Activated T-cell treated with anti-CD3 and anti-CD28 coated beads, Interleukin-2, amount 50 U/mL, for 72 hours (primary cell): Measurements from ENCODE around the gene SFI1. TPM values are rescaled to one million over a fixed set of nuclear protein-coding genes. Genes with fewer than 3 reads are reported as not detected.
A peak's percentile ranks its signal among the peaks of the same experiment; 100 is the strongest.
"Not testable (repeated sequence)": the region's sequence is repeated elsewhere in the genome, so short reads cannot be mapped to it uniquely, and the experiment has no call there.

ENCODE experiments used
- ATAC-seq, 2 donors: fragments of 150-1000 bp; cut with Tn5 transposase; replicated peaks in 1 of 2; 2 replicates each; pipeline ENCODE4 v1.10.0; 2021; ENCODE audit warnings: moderate library complexity in 2 of 2, mild to moderate bottlenecking in 1 of 2
- DNase-seq, 2 donors: peaks; one replicate each; pipeline ENCODE4 v3.0.0; 2021 to 2022; ENCODE audit warnings: mixed read lengths in 1 of 2
- H3K27ac Mint-ChIP-seq: one replicate; pipeline ENCODE4 v1.8.0; 2022; ENCODE audit warnings: mild to moderate bottlenecking, moderate library complexity, mixed read lengths
- H3K27me3 Mint-ChIP-seq: one replicate; pipeline ENCODE4 v1.8.0; 2022; ENCODE audit warnings: low read depth, mixed read lengths
- H3K36me3 Mint-ChIP-seq, 2 donors: one replicate each; pipeline ENCODE4 v1.8.0; 2022; ENCODE audit warnings: mixed read lengths in 2 of 2, mild to moderate bottlenecking in 1 of 2; ENCODE audit not compliant: insufficient read depth in 2 of 2
- H3K4me1 Mint-ChIP-seq: one replicate; pipeline ENCODE4 v1.8.0; 2022; ENCODE audit warnings: low read depth, mixed read lengths
- H3K4me3 Mint-ChIP-seq, 2 donors: one replicate each; pipeline ENCODE4 v1.8.0; 2022; ENCODE audit warnings: mild to moderate bottlenecking in 2 of 2, mixed read lengths in 2 of 2, moderate library complexity in 2 of 2
- H3K9me3 Mint-ChIP-seq, 2 donors: one replicate each; pipeline ENCODE4 v1.8.0; 2022; ENCODE audit warnings: mixed read lengths in 2 of 2
- total RNA-seq, 2 donors: library from RNA; stranded (reverse); gene quantifications; one replicate each; pipeline ENCODE4 v1.2.3, GENCODE V29; 2022

SFI1 gene
- total RNA-seq, 2 donors from 2014 or later = 285 to 342 TPM

GRCh38 chr22:31586137-31586920 lies 90.0 kb downstream of the SFI1 start:
- peak overlapping the region; percentile 64 for H3K27ac Mint-ChIP-seq
- peaks cover 56% of the 10 kb centered on the region for H3K4me1 Mint-ChIP-seq
- H3K36me3 Mint-ChIP-seq = peaks cover 17 to 49% of the 10 kb centered on the region in 2 donors
- H3K27me3 Mint-ChIP-seq = no peaks in the 10 kb centered on the region
- peak overlapping the region in 1 of 2 donors; percentile 33 for H3K4me3 Mint-ChIP-seq
- DNase-seq (no peak), ATAC-seq (no peak)
- no peaks in the 10 kb centered on the region for H3K9me3 Mint-ChIP-seq

- Mint-ChIP-seq H3K36me3 (peaks cover 14 to 39% of the 10 kb centered on the region in 2 donors), H3K9me3 (no peaks in the 10 kb centered on the region), H3K4me3 (no peak overlapping the region), H3K27ac (peak overlapping the region; percentile 35), H3K27me3 (no peaks in the 10 kb centered on the region), H3K4me1 (peaks cover 30% of the 10 kb centered on the region)
- DNase-seq = no peak
- no peak for ATAC-seq
Measured at GRCh38 chr22:31588970-31589675, 92.8 kb downstream of the SFI1 start.

- not testable (repeated sequence) for H3K9me3 Mint-ChIP-seq, H3K27me3 Mint-ChIP-seq, DNase-seq, H3K27ac Mint-ChIP-seq, H3K4me3 Mint-ChIP-seq
- peak in 1 of 2 donors; percentile 54 for ATAC-seq
- peaks cover 20% of the 10 kb centered on the region for H3K4me1 Mint-ChIP-seq
- H3K36me3 Mint-ChIP-seq = peaks cover 12 to 29% of the 10 kb centered on the region in 2 donors
Measured at GRCh38 chr22:31590161-31590560, 93.8 kb downstream of the SFI1 start.

- no peak overlapping the region for H3K27ac Mint-ChIP-seq
- H3K4me3 Mint-ChIP-seq = no peak overlapping the region
Measured at GRCh38 chr22:31595271-31595670, 98.9 kb downstream of the SFI1 start.

GRCh38 chr22:31602259-31602952 lies 106.1 kb downstream of the SFI1 start:
- H3K4me1 Mint-ChIP-seq = no peaks in the 10 kb centered on the region
- no peaks in the 10 kb centered on the region for H3K27me3 Mint-ChIP-seq
- DNase-seq (no peak), ATAC-seq (no peak)
- H3K9me3 Mint-ChIP-seq = no peaks in the 10 kb centered on the region
- H3K4me3 Mint-ChIP-seq = no peak overlapping the region
- peaks cover 11 to 29% of the 10 kb centered on the region in 2 donors for H3K36me3 Mint-ChIP-seq
- peak overlapping the region; percentile 57 for H3K27ac Mint-ChIP-seq

More at GRCh38 chr22:31595271-31595670, 98.9 kb downstream of the SFI1 start:
- H3K27me3 Mint-ChIP-seq = no peaks in the 10 kb centered on the region
- H3K4me1 Mint-ChIP-seq = no peaks in the 10 kb centered on the region
- no peaks in the 10 kb centered on the region for H3K9me3 Mint-ChIP-seq
- DNase-seq (no peak), ATAC-seq (no peak)
- peaks cover 2 to 5% of the 10 kb centered on the region in 2 donors for H3K36me3 Mint-ChIP-seq

- no peak overlapping the region for H3K4me3 Mint-ChIP-seq
- no peak for ATAC-seq
- H3K36me3 Mint-ChIP-seq = peaks cover 11 to 30% of the 10 kb centered on the region in 2 donors
- H3K9me3 Mint-ChIP-seq = no peaks in the 10 kb centered on the region
- H3K4me1 Mint-ChIP-seq = no peaks in the 10 kb centered on the region
- no peaks in the 10 kb centered on the region for H3K27me3 Mint-ChIP-seq
- no peak for DNase-seq
- H3K27ac Mint-ChIP-seq = peak overlapping the region; percentile 57
Measured at GRCh38 chr22:31603081-31603525, 106.8 kb downstream of the SFI1 start.

- peaks cover 11 to 30% of the 10 kb centered on the region in 2 donors for H3K36me3 Mint-ChIP-seq
- no peaks in the 10 kb centered on the region for H3K27me3 Mint-ChIP-seq
- H3K27ac Mint-ChIP-seq = no peak overlapping the region
Measured at GRCh38 chr22:31603574-31603973, 107.2 kb downstream of the SFI1 start.

GRCh38 chr22:31604137-31604705 lies 107.9 kb downstream of the SFI1 start:
- H3K9me3 Mint-ChIP-seq = no peaks in the 10 kb centered on the region
- peak overlapping the region; percentile 17 for H3K27ac Mint-ChIP-seq
- no peak overlapping the region for H3K4me3 Mint-ChIP-seq
- no peak for DNase-seq
- ATAC-seq = no peak
- no peaks in the 10 kb centered on the region for H3K27me3 Mint-ChIP-seq
- H3K4me1 Mint-ChIP-seq = no peaks in the 10 kb centered on the region
- peaks cover 11 to 30% of the 10 kb centered on the region in 2 donors for H3K36me3 Mint-ChIP-seq

More at GRCh38 chr22:31603574-31603973, 107.2 kb downstream of the SFI1 start:
- no peak for DNase-seq
- Mint-ChIP-seq H3K4me1 (no peaks in the 10 kb centered on the region), H3K4me3 (no peak overlapping the region), H3K9me3 (no peaks in the 10 kb centered on the region)
- no peak for ATAC-seq

- Mint-ChIP-seq H3K27me3 (no peaks in the 10 kb centered on the region), H3K4me3 (no peak overlapping the region), H3K36me3 (peaks cover 11 to 30% of the 10 kb centered on the region in 2 donors), H3K4me1 (no peaks in the 10 kb centered on the region), H3K27ac (no peak overlapping the region), H3K9me3 (no peaks in the 10 kb centered on the region)
- ATAC-seq (peak in 1 of 2 donors; percentile 15), DNase-seq (no peak)
Measured at GRCh38 chr22:31604746-31605705, 108.7 kb downstream of the SFI1 start.

GRCh38 chr22:31605851-31606585 lies 109.7 kb downstream of the SFI1 start:
- ATAC-seq (no peak), DNase-seq (no peak)
- Mint-ChIP-seq H3K9me3 (no peaks in the 10 kb centered on the region), H3K27me3 (no peaks in the 10 kb centered on the region), H3K4me1 (no peaks in the 10 kb centered on the region), H3K4me3 (no peak overlapping the region), H3K27ac (no peak overlapping the region), H3K36me3 (peaks cover 8 to 25% of the 10 kb centered on the region in 2 donors)

GRCh38 chr22:31607696-31608095 lies 111.4 kb downstream of the SFI1 start:
- Mint-ChIP-seq H3K9me3 (no peaks in the 10 kb centered on the region), H3K36me3 (peaks cover 10 to 22% of the 10 kb centered on the region in 2 donors), H3K4me1 (no peaks in the 10 kb centered on the region), H3K4me3 (no peak overlapping the region), H3K27me3 (no peaks in the 10 kb centered on the region), H3K27ac (peak overlapping the region; percentile 29)
- DNase-seq (no peak), ATAC-seq (no peak)
